ENCODE data around the gene CDKN1B.
A peak's percentile ranks its signal among the peaks of the same experiment; 100 is the strongest.

The CDKN1B gene

GRCh38 chr12:12716793-12717585 lies at the start of gene CDKN1B:
Gene CDKN1B (plus strand): TSS chr12:12717368. CDS start chr12:12717840, 472 bp downstream.
- peak; percentile 86 for DNase-seq (ENCODE audit: extremely low read depth, low read depth)
- H3K4me3 ChIP-seq (replicated peaks; ENCODE audit: low read depth, low read length) = peak within 1 kb of the TSS; percentile 89
- no peak for TF ChIP-seq CTCF (IDR thresholded peaks at IDR 0.05; ENCODE audit: low read depth, low read length, missing control alignments)

- no peak for TF ChIP-seq CTCF (IDR thresholded peaks at IDR 0.05; ENCODE audit: low read depth, low read length, missing control alignments)
- H3K4me3 ChIP-seq (replicated peaks; ENCODE audit: low read depth, low read length) = no peak overlapping the region
Measured at GRCh38 chr12:12668005-12668404, 49.2 kb upstream of the CDKN1B start.

GRCh38 chr12:12669020-12669419 lies 48.1 kb upstream of the CDKN1B start:
- DNase-seq (ENCODE audit: extremely low read depth, low read depth) = no peak
- TF ChIP-seq CTCF (IDR thresholded peaks at IDR 0.05; ENCODE audit: low read depth, low read length, missing control alignments) = no peak

More at GRCh38 chr12:12668005-12668404, 49.2 kb upstream of the CDKN1B start:
- DNase-seq (ENCODE audit: extremely low read depth, low read depth) = no peak

GRCh38 chr12:12671850-12672660 lies 45.1 kb upstream of the CDKN1B start:
- no peak for DNase-seq (ENCODE audit: extremely low read depth, low read depth)
- H3K4me3 ChIP-seq (replicated peaks; ENCODE audit: low read depth, low read length) = no peak overlapping the region
- no peak for TF ChIP-seq CTCF (IDR thresholded peaks at IDR 0.05; ENCODE audit: low read depth, low read length, missing control alignments)

More at GRCh38 chr12:12669020-12669419, 48.1 kb upstream of the CDKN1B start:
- H3K4me3 ChIP-seq (replicated peaks; ENCODE audit: low read depth, low read length) = no peak overlapping the region

- no peak overlapping the region for H3K4me3 ChIP-seq (replicated peaks; ENCODE audit: low read depth, low read length)
- TF ChIP-seq CTCF (IDR thresholded peaks at IDR 0.05; ENCODE audit: low read depth, low read length, missing control alignments) = no peak
- no peak for DNase-seq (ENCODE audit: extremely low read depth, low read depth)
Measured at GRCh38 chr12:12673296-12673695, 43.9 kb upstream of the CDKN1B start.

- no peak overlapping the region for H3K4me3 ChIP-seq (replicated peaks; ENCODE audit: low read depth, low read length)
Measured at GRCh38 chr12:12676605-12677004, 40.6 kb upstream of the CDKN1B start.

More at GRCh38 chr12:12676605-12677004, 40.6 kb upstream of the CDKN1B start:
- TF ChIP-seq CTCF (IDR thresholded peaks at IDR 0.05; ENCODE audit: low read depth, low read length, missing control alignments) = no peak
- no peak for DNase-seq (ENCODE audit: extremely low read depth, low read depth)
